Stomach (tissue), 9 donors: Measurements from ENCODE around the gene ACSF3. TPM values are rescaled to one million over a fixed set of nuclear protein-coding genes. Genes with fewer than 3 reads are reported as not detected.

Source experiments
- DNase-seq, 2 donors: peaks; one replicate each; pipeline versions ENCODE4 v3.0.0 to v3.0.0-alpha.2; 2013 to 2019
- H3K27ac ChIP-seq, 5 donors: fragments of 200-600 bp in 4 of 5; sonication (generic) in 4 of 5; one replicate each; pipeline ENCODE4 v1.5.1; 2013 to 2019; ENCODE audit warnings: mild to moderate bottlenecking in 1 of 5, moderate library complexity in 1 of 5
- H3K27me3 ChIP-seq, 3 donors: fragments of 200-600 bp; sonication (generic); one replicate each; pipeline ENCODE4 v1.5.1; 2017 to 2019; ENCODE audit warnings: mixed run types in 1 of 3
- H3K36me3 ChIP-seq, 4 donors: fragments of 200-600 bp; sonication (generic); 1 replicate in 3 of 4; 2 replicates in 1 of 4; pipeline ENCODE4 v1.5.1; 2016 to 2019
- H3K4me1 ChIP-seq, 4 donors: fragments of 200-600 bp; sonication (generic); one replicate each; pipeline ENCODE4 v1.5.1; 2016 to 2019
- H3K4me3 ChIP-seq, 4 donors: fragments of 200-600 bp; sonication (generic) in 3 of 4; one replicate each; pipeline ENCODE4 v1.5.1; 2016 to 2019; ENCODE audit warnings: mild to moderate bottlenecking in 1 of 4
- H3K9me3 ChIP-seq, 4 donors: fragments of 200-600 bp; sonication (generic); one replicate each; pipeline ENCODE4 v1.5.1; 2016 to 2019
- CTCF ChIP-seq, 7 experiments: fragments of 450-650 bp in 4 of 7; fragments of 200-600 bp in 3 of 7; sonication (generic) in 3 of 7; IDR thresholded peaks; one replicate each; pipeline ENCODE4 v1.5.1; 2016 to 2019; ENCODE audit warnings: antibody characterized with exemption in 7 of 7, control low read depth in 2 of 7, mild to moderate bottlenecking in 1 of 7
- EP300 ChIP-seq: sonication (generic); formaldehyde crosslinking; IDR thresholded peaks from one replicate; pipeline ENCODE4 v1.6.1; 2017; ENCODE audit warnings: antibody characterized with exemption
- POLR2A ChIP-seq, 4 donors: fragments of 450-650 bp; IDR thresholded peaks; one replicate each; pipeline ENCODE4 v1.6.1; 2016; ENCODE audit warnings: antibody characterized with exemption in 4 of 4, control low read depth in 2 of 4, mild to moderate bottlenecking in 1 of 4, moderate library complexity in 1 of 4
- POLR2AphosphoS5 ChIP-seq, 3 donors: sonication (generic); formaldehyde crosslinking; IDR thresholded peaks; one replicate each; pipeline ENCODE4 v1.6.1; 2016; ENCODE audit warnings: antibody characterized with exemption in 3 of 3
- WGBS, 5 donors: extraction: QIAGEN DNeasy Blood & Tissue Kit in 3 of 5; methylation state at CpG; one replicate each; pipeline versions ENCODE4 v1.1.5 to v1.1.7; 2013 to 2018; 5-methylcytosine and 5-hydroxymethylcytosine counted together
- intact Hi-C: fragments of 100-400 bp; cut with DNase I; formaldehyde crosslinking; loops from one replicate; pipeline ENCODE4 v1.15.1; 2023; ENCODE audit warnings: low total_unique reads
- polyA plus RNA-seq, 3 donors: library from polyadenylated mRNA; stranded (reverse); fragments of 200-250 nt; gene quantifications; one replicate each; pipeline ENCODE4 v1.2.3, GENCODE V29; 2013
- total RNA-seq, 5 donors: library from RNA; depleted of rRNA; stranded (reverse); fragments of >200 nt; gene quantifications; one replicate each; pipeline versions ENCODE4 v1.1.0 to v1.2.3, GENCODE V29; 2014 to 2016
- donor health status: healthy with polysubstance abuse.
- donor health status: Bipolar disorder and iron deficiency.
- donor health status: healthy.

ACSF3 gene
- total and polyA plus RNA-seq, 8 donors, result 16.9 to 265 (median 30.7) TPM

- H3K27me3 ChIP-seq, result peaks cover 0 to 72% (median 0%) of the 10 kb centered on the region in 3 donors
- WGBS, 5 donors, result 79 to 89% (median 86%) methylated on average over 2 to 11 of the region's 11 CpGs
- no peak overlapping the region for H3K4me3 ChIP-seq
- no peak overlapping the region for H3K27ac ChIP-seq
- H3K9me3 ChIP-seq, result no peaks in the 10 kb centered on the region
- intact Hi-C loops, result no loop called here
- H3K36me3 ChIP-seq, result no peaks in the 10 kb centered on the region
- TF ChIP-seq POLR2A (IDR thresholded peaks at IDR 0.05), result no peak
- TF ChIP-seq EP300, result no peak
- TF ChIP-seq POLR2AphosphoS5 (IDR thresholded peaks at IDR 0.05), result no peak
- TF ChIP-seq CTCF (IDR thresholded peaks at IDR 0.05), result no peak
- no peak for DNase-seq
- peaks cover 0 to 18% (median 17%) of the 10 kb centered on the region in 4 donors for H3K4me1 ChIP-seq
These were observed 37.1 kb upstream of the ACSF3 start for GRCh38 chr16:89056592-89056991.

GRCh38 chr16:89057738-89058137 lies 35.9 kb upstream of the ACSF3 start:
- H3K4me1 ChIP-seq, result peaks cover 0 to 12% (median 9%) of the 10 kb centered on the region in 4 donors
- H3K36me3 ChIP-seq, result no peaks in the 10 kb centered on the region
- DNase-seq, result no peak
- H3K4me3 ChIP-seq, result no peak overlapping the region
- intact Hi-C loops, result no loop called here
- peaks cover 0 to 73% (median 4%) of the 10 kb centered on the region in 3 donors for H3K27me3 ChIP-seq
- H3K9me3 ChIP-seq, result no peaks in the 10 kb centered on the region
- no peak for TF ChIP-seq POLR2AphosphoS5 (IDR thresholded peaks at IDR 0.05)
- TF ChIP-seq CTCF (IDR thresholded peaks at IDR 0.05), result no peak
- no peak for TF ChIP-seq POLR2A (IDR thresholded peaks at IDR 0.05)
- TF ChIP-seq EP300, result no peak
- 72 to 82% (median 74%) methylated on average over 6 to 9 of the region's 9 CpGs for WGBS, 5 donors
- no peak overlapping the region for H3K27ac ChIP-seq

GRCh38 chr16:89058812-89059211 lies 34.8 kb upstream of the ACSF3 start:
- Histone ChIP-seq H3K9me3 (no peaks in the 10 kb centered on the region), H3K36me3 (no peaks in the 10 kb centered on the region), H3K27me3 (peaks cover 0 to 73% (median 4%) of the 10 kb centered on the region in 3 donors), H3K4me1 (peaks cover 0 to 1% (median under 1%) of the 10 kb centered on the region in 4 donors), H3K27ac (no peak overlapping the region), H3K4me3 (no peak overlapping the region)
- TF ChIP-seq EP300 (no peak), CTCF (IDR thresholded peaks at IDR 0.05) (no peak), POLR2AphosphoS5 (IDR thresholded peaks at IDR 0.05) (no peak), POLR2A (IDR thresholded peaks at IDR 0.05) (no peak)
- 93 to 97% (median 96%) methylated on average over 9 of the region's 9 CpGs for WGBS, 5 donors
- intact Hi-C loops, result no loop called here
- DNase-seq, result no peak

GRCh38 chr16:89060207-89060794 lies 33.4 kb upstream of the ACSF3 start:
- 63 to 83% (median 76%) methylated on average over 12 of the region's 12 CpGs for WGBS, 5 donors
- no peak for TF ChIP-seq EP300
- TF ChIP-seq POLR2A (IDR thresholded peaks at IDR 0.05), result no peak
- no peak for TF ChIP-seq CTCF (IDR thresholded peaks at IDR 0.05)
- TF ChIP-seq POLR2AphosphoS5 (IDR thresholded peaks at IDR 0.05), result no peak
- Histone ChIP-seq H3K36me3 (no peaks in the 10 kb centered on the region), H3K4me1 (no peaks in the 10 kb centered on the region), H3K27me3 (peaks cover 0 to 66% (median 4%) of the 10 kb centered on the region in 3 donors), H3K9me3 (no peaks in the 10 kb centered on the region), H3K4me3 (no peak overlapping the region), H3K27ac (no peak overlapping the region)
- DNase-seq, result no peak
- intact Hi-C loops, result no loop called here
